Stomach (tissue), 4 donors: ENCODE results near the gene TRPC6.

ENCODE experiments used
- CTCF ChIP-seq, 7 experiments: fragments of 450-650 bp in 4 of 7; fragments of 200-600 bp in 3 of 7; sonication (generic) in 3 of 7; IDR thresholded peaks; one replicate each; pipeline ENCODE4 v1.5.1; 2016 to 2019; ENCODE audit warnings: antibody characterized with exemption in 7 of 7, control low read depth in 2 of 7, mild to moderate bottlenecking in 1 of 7
- EP300 ChIP-seq: sonication (generic); formaldehyde crosslinking; IDR thresholded peaks from one replicate; pipeline ENCODE4 v1.6.1; 2017; ENCODE audit warnings: antibody characterized with exemption

- TF ChIP-seq EP300 (no peak), CTCF (IDR thresholded peaks at IDR 0.05) (no peak)
Measured at GRCh38 chr11:101566626-101567025, 17.2 kb downstream of the TRPC6 start.
